ENCODE data around the gene MND1. TPM values are rescaled to one million over a fixed set of nuclear protein-coding genes. Genes with fewer than 3 reads are reported as not detected.

MND1 gene
- total RNA-seq, 1 donor from 2014 or later = 74.6 TPM

DNA sequence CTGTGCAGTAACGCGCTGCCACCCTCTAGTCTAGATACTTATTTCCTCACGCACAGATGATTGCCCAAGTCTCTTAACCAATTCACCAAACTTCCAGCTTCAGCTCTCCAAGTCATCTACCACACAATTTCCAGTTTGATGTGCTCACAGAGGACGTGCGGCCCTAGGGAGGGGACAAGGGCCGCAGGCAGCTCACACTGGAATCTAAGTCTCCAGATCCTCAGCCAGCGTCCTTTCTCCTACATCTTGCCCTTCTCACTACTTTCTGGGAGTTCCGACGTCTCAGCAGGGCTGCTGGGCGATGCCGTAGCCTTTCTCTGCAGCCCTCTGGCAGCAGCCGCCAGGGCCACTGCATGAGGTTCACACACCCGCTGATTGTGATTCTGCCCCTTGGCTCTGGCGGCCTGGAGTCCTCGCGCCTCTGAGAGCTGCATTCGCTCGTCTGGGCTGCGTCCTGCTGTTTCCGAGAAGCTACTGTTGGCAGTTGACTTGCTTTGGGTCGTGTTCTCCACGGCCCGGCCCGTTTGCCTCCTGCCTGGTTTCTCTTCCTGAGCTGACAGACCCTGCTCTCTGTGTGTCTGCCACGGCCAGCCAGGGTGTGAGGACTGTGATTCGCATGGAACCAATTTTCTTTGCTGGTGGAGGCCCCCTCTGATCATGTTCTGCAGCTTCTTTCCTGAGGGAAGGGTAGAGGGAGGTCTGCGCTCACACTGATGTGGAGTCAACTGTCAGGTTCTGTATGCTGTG lies 107.6 kb downstream of the MND1 start:
- H3K27ac Mint-ChIP-seq = peak overlapping the region; percentile 46

DNA sequence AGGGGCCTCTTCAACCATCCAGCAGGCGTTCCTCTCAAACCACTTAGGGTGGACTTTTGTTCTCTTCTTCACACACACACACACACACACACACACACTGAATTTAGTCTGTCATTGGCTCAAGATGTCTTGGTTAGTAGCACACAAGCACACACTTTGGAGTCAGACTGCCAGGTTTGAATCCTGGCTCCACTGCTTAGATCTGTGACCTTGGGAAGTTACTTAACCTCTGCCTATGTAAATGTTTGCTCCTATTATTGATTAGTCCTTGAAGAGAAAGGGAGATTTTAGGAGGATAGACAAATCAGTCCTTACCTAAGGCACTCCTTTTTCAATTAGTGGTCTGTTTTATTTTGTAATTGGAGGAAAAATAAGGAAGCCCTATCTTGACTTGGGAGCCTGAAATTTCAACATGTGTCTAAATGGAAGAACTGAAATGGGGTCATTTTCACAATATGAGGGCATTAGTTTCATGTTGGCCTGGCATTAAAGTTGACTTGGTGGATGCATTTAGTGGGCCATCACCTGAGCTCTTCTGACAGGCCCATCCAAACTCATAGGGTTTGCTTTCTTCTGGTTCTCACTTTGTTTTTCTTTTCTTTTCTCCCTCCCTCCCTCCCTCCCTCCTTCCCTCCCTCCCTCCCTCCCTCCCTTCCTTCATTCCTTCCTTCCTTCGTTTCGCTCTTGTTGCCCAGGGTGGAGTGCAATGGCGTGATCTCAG lies 108.3 kb downstream of the MND1 start:
- Mint-ChIP-seq H3K4me1 (peaks cover 26% of the 10 kb centered on the region), H3K36me3 (no peaks in the 10 kb centered on the region), H3K27ac (no peak overlapping the region), H3K9me3 (peaks cover 2% of the 10 kb centered on the region), H3K27me3 (ENCODE audit: insufficient read depth, low read depth) (peaks cover 5% of the 10 kb centered on the region), H3K4me3 (no peak overlapping the region)
- peaks cover 7% of the 10 kb centered on the region for H3F3A ChIP-seq (ENCODE audit: low read depth)
- no peaks in the 10 kb centered on the region for H3K79me2 ChIP-seq (ENCODE audit: low read depth)
- TF ChIP-seq, protein P1, sequence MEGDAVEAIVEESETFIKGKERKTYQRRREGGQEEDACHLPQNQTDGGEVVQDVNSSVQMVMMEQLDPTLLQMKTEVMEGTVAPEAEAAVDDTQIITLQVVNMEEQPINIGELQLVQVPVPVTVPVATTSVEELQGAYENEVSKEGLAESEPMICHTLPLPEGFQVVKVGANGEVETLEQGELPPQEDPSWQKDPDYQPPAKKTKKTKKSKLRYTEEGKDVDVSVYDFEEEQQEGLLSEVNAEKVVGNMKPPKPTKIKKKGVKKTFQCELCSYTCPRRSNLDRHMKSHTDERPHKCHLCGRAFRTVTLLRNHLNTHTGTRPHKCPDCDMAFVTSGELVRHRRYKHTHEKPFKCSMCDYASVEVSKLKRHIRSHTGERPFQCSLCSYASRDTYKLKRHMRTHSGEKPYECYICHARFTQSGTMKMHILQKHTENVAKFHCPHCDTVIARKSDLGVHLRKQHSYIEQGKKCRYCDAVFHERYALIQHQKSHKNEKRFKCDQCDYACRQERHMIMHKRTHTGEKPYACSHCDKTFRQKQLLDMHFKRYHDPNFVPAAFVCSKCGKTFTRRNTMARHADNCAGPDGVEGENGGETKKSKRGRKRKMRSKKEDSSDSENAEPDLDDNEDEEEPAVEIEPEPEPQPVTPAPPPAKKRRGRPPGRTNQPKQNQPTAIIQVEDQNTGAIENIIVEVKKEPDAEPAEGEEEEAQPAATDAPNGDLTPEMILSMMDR (IDR thresholded peaks at IDR 0.05) = no peak
- TF ChIP-seq EZH2phosphoT487 (IDR thresholded peaks at IDR 0.05) = no peak
- peak overlapping the region; percentile 98 for H2AFZ ChIP-seq (replicated peaks)
- no peak overlapping the region for H3K4me2 ChIP-seq
- no peaks in the 10 kb centered on the region for H3K27me3 ChIP-seq
- peaks cover 13% of the 10 kb centered on the region for H3K4me1 ChIP-seq
- no peak overlapping the region for H3K27ac ChIP-seq
- no peak overlapping the region for H3K9ac ChIP-seq
- no peaks in the 10 kb centered on the region for H3K36me3 ChIP-seq
- H3K4me3 ChIP-seq = no peak overlapping the region
- H3K9me3 ChIP-seq (ENCODE audit: low read depth) = no peaks in the 10 kb centered on the region
- H4K20me1 ChIP-seq (ENCODE audit: low read depth) = no peaks in the 10 kb centered on the region
- DNase-seq (ENCODE audit: low spot score) = peak; percentile 10

More for the DNA sequence above, 107.6 kb downstream of the MND1 start:
- Histone ChIP-seq H3K9me3 (ENCODE audit: low read depth) (no peaks in the 10 kb centered on the region), H3K79me2 (ENCODE audit: low read depth) (no peaks in the 10 kb centered on the region), H4K20me1 (ENCODE audit: low read depth) (no peaks in the 10 kb centered on the region), H3K4me3 (no peak overlapping the region), H2AFZ (replicated peaks) (peak overlapping the region; percentile 98), H3K4me1 (peaks cover 13% of the 10 kb centered on the region), H3K27ac (no peak overlapping the region), H3K4me2 (peak overlapping the region; percentile 55), H3K36me3 (no peaks in the 10 kb centered on the region), H3K27me3 (no peaks in the 10 kb centered on the region), H3K9ac (no peak overlapping the region), H3F3A (ENCODE audit: low read depth) (peaks cover 7% of the 10 kb centered on the region)
- peaks cover 29% of the 10 kb centered on the region for H3K4me1 Mint-ChIP-seq
- H3K36me3 Mint-ChIP-seq = no peaks in the 10 kb centered on the region
- peak; percentile 59 for DNase-seq (ENCODE audit: low spot score)
- peaks cover 2% of the 10 kb centered on the region for H3K9me3 Mint-ChIP-seq
- TF ChIP-seq, protein P1 (IDR thresholded peaks at IDR 0.05) = no peak
- TF ChIP-seq EZH2phosphoT487 (IDR thresholded peaks at IDR 0.05) = no peak
- no peak for TF ChIP-seq EZH2 (IDR thresholded peaks at IDR 0.05)
- H3K27me3 Mint-ChIP-seq (ENCODE audit: insufficient read depth, low read depth) = peaks cover 5% of the 10 kb centered on the region
- peak overlapping the region; percentile 14 for H3K4me3 Mint-ChIP-seq

DNA sequence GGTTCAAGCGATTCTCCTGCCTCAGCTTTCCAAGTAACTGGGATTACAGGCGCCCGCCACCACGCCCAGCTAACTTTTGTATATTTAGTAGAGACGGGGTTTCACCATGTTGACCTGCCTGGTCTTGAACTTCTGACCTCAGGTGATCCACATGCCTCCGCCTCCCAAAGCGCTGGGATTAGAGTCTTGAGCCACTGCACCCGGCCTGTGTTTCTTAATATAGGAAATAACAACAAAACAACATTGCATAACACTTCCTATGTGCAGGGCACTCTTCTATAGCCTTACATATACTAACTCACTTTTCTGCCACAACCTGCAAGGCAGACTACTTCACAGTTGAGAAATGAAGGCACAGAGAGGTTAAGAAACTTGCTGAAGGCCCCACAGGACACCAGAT lies 108.9 kb downstream of the MND1 start:
- Histone ChIP-seq H4K20me1 (ENCODE audit: low read depth) (no peaks in the 10 kb centered on the region), H3K9ac (no peak overlapping the region), H3K27ac (no peak overlapping the region), H3K27me3 (no peaks in the 10 kb centered on the region), H3K4me3 (no peak overlapping the region), H3K36me3 (no peaks in the 10 kb centered on the region), H2AFZ (replicated peaks) (no peak overlapping the region), H3F3A (ENCODE audit: low read depth) (peaks cover 7% of the 10 kb centered on the region), H3K79me2 (ENCODE audit: low read depth) (no peaks in the 10 kb centered on the region), H3K9me3 (ENCODE audit: low read depth) (no peaks in the 10 kb centered on the region), H3K4me1 (peaks cover 9% of the 10 kb centered on the region), H3K4me2 (no peak overlapping the region)
- TF ChIP-seq, protein P1 (IDR thresholded peaks at IDR 0.05) = no peak
- TF ChIP-seq EZH2phosphoT487 (IDR thresholded peaks at IDR 0.05) (no peak), EZH2 (IDR thresholded peaks at IDR 0.05) (no peak)
- no peak for DNase-seq (ENCODE audit: low spot score)
- no peaks in the 10 kb centered on the region for H3K36me3 Mint-ChIP-seq
- no peak overlapping the region for H3K27ac Mint-ChIP-seq
- no peak overlapping the region for H3K4me3 Mint-ChIP-seq
- H3K9me3 Mint-ChIP-seq = peaks cover 2% of the 10 kb centered on the region
- peaks cover 21% of the 10 kb centered on the region for H3K4me1 Mint-ChIP-seq
- peaks cover 5% of the 10 kb centered on the region for H3K27me3 Mint-ChIP-seq (ENCODE audit: insufficient read depth, low read depth)

All from neural progenitor cell (in vitro differentiated cells).